Right kidney (tissue), 1 donor: ENCODE measurements around the gene PEF1.

ENCODE experiments used
- DNase-seq: peaks from one replicate; pipeline ENCODE4 v3.0.0-alpha.2; 2016

Gene PEF1

GRCh38 chr1:31672986-31673385 lies 28.3 kb upstream of the PEF1 start:
- DNase-seq: no peak

GRCh38 chr1:31671561-31672201 lies 27.0 kb upstream of the PEF1 start:
- DNase-seq: no peak

- no peak for DNase-seq
Observed at GRCh38 chr1:31671147-31671546, 26.5 kb upstream of the PEF1 start.

- DNase-seq: no peak
Observed at GRCh38 chr1:31670593-31670964, 25.9 kb upstream of the PEF1 start.

GRCh38 chr1:31669786-31670592 lies 25.3 kb upstream of the PEF1 start:
- peak; percentile 63 for DNase-seq

GRCh38 chr1:31669433-31669785 lies 24.7 kb upstream of the PEF1 start:
- DNase-seq: no peak

- DNase-seq: no peak
Observed at GRCh38 chr1:31668303-31668883, 23.7 kb upstream of the PEF1 start.

GRCh38 chr1:31667065-31667785 lies 22.5 kb upstream of the PEF1 start:
- no peak for DNase-seq

- no peak for DNase-seq
Observed at GRCh38 chr1:31666263-31666963, 21.7 kb upstream of the PEF1 start.

GRCh38 chr1:31665234-31665878 lies 20.7 kb upstream of the PEF1 start:
- no peak for DNase-seq

GRCh38 chr1:31664528-31664927 lies 19.9 kb upstream of the PEF1 start:
- DNase-seq: no peak

- no peak for DNase-seq
Observed at GRCh38 chr1:31663622-31664452, 19.2 kb upstream of the PEF1 start.

- DNase-seq: no peak
Observed at GRCh38 chr1:31662463-31662862, 17.8 kb upstream of the PEF1 start.

- no peak for DNase-seq
Observed at GRCh38 chr1:31661856-31662255, 17.2 kb upstream of the PEF1 start.

GRCh38 chr1:31660871-31661455 lies 16.3 kb upstream of the PEF1 start:
- DNase-seq: no peak

GRCh38 chr1:31659889-31660288 lies 15.2 kb upstream of the PEF1 start:
- no peak for DNase-seq

- DNase-seq: no peak
Observed at GRCh38 chr1:31658721-31659120, 14.0 kb upstream of the PEF1 start.

GRCh38 chr1:31657972-31658510 lies 13.4 kb upstream of the PEF1 start:
- DNase-seq: no peak

- DNase-seq: no peak
Observed at GRCh38 chr1:31657020-31657804, 12.5 kb upstream of the PEF1 start.

GRCh38 chr1:31655756-31656155 lies 11.1 kb upstream of the PEF1 start:
- no peak for DNase-seq
